IPS-20b (cell line): ENCODE results near the gene SH3D19.
"Not testable (repeated sequence)": the region's sequence is repeated elsewhere in the genome, so short reads cannot be mapped to it uniquely, and the experiment has no call there.

Experiments
- H3K27ac ChIP-seq: one replicate; pipeline ENCODE4 v1.5.1; 2013; ENCODE audit warnings: low read length
- H3K27me3 ChIP-seq: 2 replicates; pipeline ENCODE4 v1.6.1; 2013; ENCODE audit warnings: mild to moderate bottlenecking, low read length, inconsistent platforms; ENCODE audit not compliant: insufficient read depth
- H3K36me3 ChIP-seq: 2 replicates; pipeline ENCODE4 v1.6.1; 2013; ENCODE audit warnings: low read depth, mild to moderate bottlenecking, inconsistent platforms, low read length, moderate library complexity; ENCODE audit not compliant: insufficient read depth
- H3K4me1 ChIP-seq: 2 replicates; pipeline ENCODE4 v1.6.1; 2013; ENCODE audit warnings: mild to moderate bottlenecking, control low read depth, inconsistent platforms, low read length, moderate library complexity; ENCODE audit not compliant: insufficient read depth
- H3K4me3 ChIP-seq: 2 replicates; pipeline ENCODE4 v1.5.1; 2013; ENCODE audit warnings: mild to moderate bottlenecking, low read length, inconsistent platforms
- H3K9ac ChIP-seq: 2 replicates; pipeline ENCODE4 v1.6.1; 2013; ENCODE audit warnings: low read depth, mild to moderate bottlenecking, inconsistent platforms, low read length, moderate library complexity
- H3K9me3 ChIP-seq: 2 replicates; pipeline ENCODE4 v1.6.1; 2013; ENCODE audit warnings: mild to moderate bottlenecking, low read depth, low read length, inconsistent platforms; ENCODE audit not compliant: insufficient read depth

The SH3D19 gene

GRCh38 chr4:151099229-151099975, 226.0 kb downstream of the SH3D19 start, which contains the start of gene RPS3A:
Gene RPS3A, plus strand, starts transcription at chr4:151099628. Its CDS starts 25 bp downstream, at chr4:151099653.
- peaks cover 5% of the 10 kb centered on the region; the same call in 1 of the 2 replicates for H3K4me1 ChIP-seq
- H3K27me3 ChIP-seq: no peaks in the 10 kb centered on the region
- H3K4me3 ChIP-seq: peak within 1 kb of the TSS; percentile 96
- H3K9ac ChIP-seq: peak within 1 kb of the TSS; percentile 100
- no peaks in the 10 kb centered on the region for H3K9me3 ChIP-seq
- peak within 1 kb of the TSS; percentile 93 for H3K27ac ChIP-seq
- H3K36me3 ChIP-seq: peaks cover 47% of the 10 kb centered on the region

GRCh38 chr4:151098979-151099228, 226.5 kb downstream of the SH3D19 start:
- peak overlapping the region; percentile 96 for H3K4me3 ChIP-seq
- H3K36me3 ChIP-seq: peaks cover 42% of the 10 kb centered on the region
- H3K9ac ChIP-seq: peak overlapping the region; percentile 62
- no peaks in the 10 kb centered on the region for H3K9me3 ChIP-seq
- H3K4me1 ChIP-seq: peaks cover 5% of the 10 kb centered on the region; the same call in 1 of the 2 replicates
- H3K27me3 ChIP-seq: no peaks in the 10 kb centered on the region
- peak overlapping the region; percentile 52 for H3K27ac ChIP-seq

- H3K9me3 ChIP-seq: no peaks in the 10 kb centered on the region
- peaks cover 5% of the 10 kb centered on the region; the same call in 1 of the 2 replicates for H3K4me1 ChIP-seq
- peaks cover 31% of the 10 kb centered on the region for H3K36me3 ChIP-seq
- H3K9ac ChIP-seq: no peak overlapping the region
- no peaks in the 10 kb centered on the region for H3K27me3 ChIP-seq
- H3K27ac ChIP-seq: no peak overlapping the region
- H3K4me3 ChIP-seq: no peak overlapping the region
Observed at GRCh38 chr4:151097759-151098158, 227.6 kb downstream of the SH3D19 start.

- no peak overlapping the region for H3K9ac ChIP-seq
Observed at GRCh38 chr4:151095142-151095541, 230.3 kb downstream of the SH3D19 start.

GRCh38 chr4:151094290-151094751, 231.1 kb downstream of the SH3D19 start:
- H3K27ac ChIP-seq: no peak overlapping the region
- no peak overlapping the region for H3K9ac ChIP-seq
- no peaks in the 10 kb centered on the region for H3K36me3 ChIP-seq
- no peak overlapping the region for H3K4me3 ChIP-seq
- H3K27me3 ChIP-seq: no peaks in the 10 kb centered on the region
- H3K4me1 ChIP-seq: no peaks in the 10 kb centered on the region
- no peaks in the 10 kb centered on the region for H3K9me3 ChIP-seq

More at GRCh38 chr4:151095142-151095541, 230.3 kb downstream of the SH3D19 start:
- Histone ChIP-seq H3K9me3 (no peaks in the 10 kb centered on the region), H3K27me3 (no peaks in the 10 kb centered on the region), H3K27ac (no peak overlapping the region), H3K4me3 (no peak overlapping the region), H3K4me1 (no peaks in the 10 kb centered on the region), H3K36me3 (peaks cover 5% of the 10 kb centered on the region)

- Histone ChIP-seq H3K36me3 (no peaks in the 10 kb centered on the region), H3K4me3 (no peak overlapping the region), H3K9ac (no peak overlapping the region), H3K9me3 (no peaks in the 10 kb centered on the region), H3K27ac (no peak overlapping the region), H3K4me1 (no peaks in the 10 kb centered on the region), H3K27me3 (no peaks in the 10 kb centered on the region)
Observed at GRCh38 chr4:151093203-151093602, 232.2 kb downstream of the SH3D19 start.

- no peak overlapping the region for H3K4me3 ChIP-seq
- peaks cover 3% of the 10 kb centered on the region; the same call in 1 of the 2 replicates for H3K4me1 ChIP-seq
- H3K36me3 ChIP-seq: no peaks in the 10 kb centered on the region
- H3K27me3 ChIP-seq: no peaks in the 10 kb centered on the region
- H3K9ac ChIP-seq: no peak overlapping the region
- H3K9me3 ChIP-seq: no peaks in the 10 kb centered on the region
- no peak overlapping the region for H3K27ac ChIP-seq
Observed at GRCh38 chr4:151092488-151092887, 232.9 kb downstream of the SH3D19 start.

GRCh38 chr4:151091047-151091446, 234.4 kb downstream of the SH3D19 start:
- H3K36me3 ChIP-seq: no peaks in the 10 kb centered on the region
- H3K27ac ChIP-seq: no peak overlapping the region
- H3K9ac ChIP-seq: no peak overlapping the region
- no peaks in the 10 kb centered on the region for H3K27me3 ChIP-seq
- no peaks in the 10 kb centered on the region for H3K9me3 ChIP-seq
- peaks cover 6% of the 10 kb centered on the region; the same call in 1 of the 2 replicates for H3K4me1 ChIP-seq
- H3K4me3 ChIP-seq: no peak overlapping the region

- no peaks in the 10 kb centered on the region for H3K27me3 ChIP-seq
- no peak overlapping the region for H3K27ac ChIP-seq
- H3K4me1 ChIP-seq: peaks cover 6% of the 10 kb centered on the region; the same call in 1 of the 2 replicates
- no peaks in the 10 kb centered on the region for H3K9me3 ChIP-seq
- no peaks in the 10 kb centered on the region for H3K36me3 ChIP-seq
- no peak overlapping the region for H3K4me3 ChIP-seq
- H3K9ac ChIP-seq: peak overlapping the region; percentile 34; the same call in 1 of the 2 replicates
Observed at GRCh38 chr4:151087467-151087866, 237.9 kb downstream of the SH3D19 start.

- not testable (repeated sequence) for H3K36me3 ChIP-seq, H3K4me3 ChIP-seq, H3K4me1 ChIP-seq, H3K9ac ChIP-seq, H3K27ac ChIP-seq, H3K9me3 ChIP-seq, H3K27me3 ChIP-seq
Observed at GRCh38 chr4:151077978-151078377, 247.4 kb downstream of the SH3D19 start.

GRCh38 chr4:151074416-151074916, 250.9 kb downstream of the SH3D19 start:
- no peak overlapping the region for H3K27ac ChIP-seq
- no peaks in the 10 kb centered on the region for H3K4me1 ChIP-seq
- no peak overlapping the region for H3K4me3 ChIP-seq
- no peaks in the 10 kb centered on the region for H3K9me3 ChIP-seq
- no peaks in the 10 kb centered on the region for H3K36me3 ChIP-seq
- H3K9ac ChIP-seq: no peak overlapping the region
- H3K27me3 ChIP-seq: no peaks in the 10 kb centered on the region
